WTC11 (cell line): Measurements from ENCODE around the gene HAUS8.
"Not testable (repeated sequence)": the region's sequence is repeated elsewhere in the genome, so short reads cannot be mapped to it uniquely, and the experiment has no call there.

ENCODE experiments used
- USF1 ChIP-seq: sonication (generic); formaldehyde crosslinking; IDR thresholded peaks from 2 replicates; pipeline ENCODE4 v1.8.0; 2022; ENCODE audit warnings: mild to moderate bottlenecking, missing genetic modification reagents
- ZNF232 ChIP-seq: sonication (generic); formaldehyde crosslinking; IDR thresholded peaks from 2 replicates; pipeline ENCODE4 v1.8.0; 2022; ENCODE audit warnings: mild to moderate bottlenecking, missing genetic modification reagents

GRCh38 chr19:17106964-17107363, 31.7 kb upstream of the HAUS8 start:
- TF ChIP-seq USF1 (CRISPR knock-in tag); ZNF232: not testable (repeated sequence)
